Astrocyte (in vitro differentiated cells and primary cell): ENCODE results near the gene ZNF689.

Experiments used
- EZH2 ChIP-seq: IDR thresholded peaks from 2 replicates; pipeline ENCODE4 v1.6.1; 2012; ENCODE audit warnings: mild to moderate bottlenecking, low read length, inconsistent platforms; ENCODE audit not compliant: insufficient read depth
- TF ChIP-seq, protein P1 (sequence below): IDR thresholded peaks from 2 replicates; pipeline ENCODE4 v1.5.1; 2011; ENCODE audit warnings: low read depth, mild to moderate bottlenecking, inconsistent platforms, low read length, moderate library complexity; ENCODE audit not compliant: insufficient read depth

DNA sequence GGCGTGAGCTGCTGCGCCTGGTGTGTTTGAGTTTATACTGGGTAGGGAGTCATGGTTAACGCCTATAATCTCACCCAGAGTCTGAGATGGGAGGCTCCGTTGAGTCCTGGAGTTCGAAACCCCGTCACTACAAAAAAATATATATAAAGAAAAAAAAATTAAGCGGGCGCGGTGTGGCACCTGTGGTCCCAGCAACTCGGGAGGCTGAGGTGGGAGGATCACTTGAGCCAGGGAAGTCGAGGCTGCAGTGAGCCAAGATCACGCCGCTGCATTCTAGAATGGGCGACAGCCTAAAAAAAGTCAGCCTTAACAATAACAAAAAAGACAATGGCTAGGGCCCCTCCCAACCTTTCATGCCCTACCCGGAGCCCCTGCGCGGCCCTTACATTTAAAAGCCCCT is 23.3 kb upstream of the ZNF689 start:
- TF ChIP-seq, protein P1, sequence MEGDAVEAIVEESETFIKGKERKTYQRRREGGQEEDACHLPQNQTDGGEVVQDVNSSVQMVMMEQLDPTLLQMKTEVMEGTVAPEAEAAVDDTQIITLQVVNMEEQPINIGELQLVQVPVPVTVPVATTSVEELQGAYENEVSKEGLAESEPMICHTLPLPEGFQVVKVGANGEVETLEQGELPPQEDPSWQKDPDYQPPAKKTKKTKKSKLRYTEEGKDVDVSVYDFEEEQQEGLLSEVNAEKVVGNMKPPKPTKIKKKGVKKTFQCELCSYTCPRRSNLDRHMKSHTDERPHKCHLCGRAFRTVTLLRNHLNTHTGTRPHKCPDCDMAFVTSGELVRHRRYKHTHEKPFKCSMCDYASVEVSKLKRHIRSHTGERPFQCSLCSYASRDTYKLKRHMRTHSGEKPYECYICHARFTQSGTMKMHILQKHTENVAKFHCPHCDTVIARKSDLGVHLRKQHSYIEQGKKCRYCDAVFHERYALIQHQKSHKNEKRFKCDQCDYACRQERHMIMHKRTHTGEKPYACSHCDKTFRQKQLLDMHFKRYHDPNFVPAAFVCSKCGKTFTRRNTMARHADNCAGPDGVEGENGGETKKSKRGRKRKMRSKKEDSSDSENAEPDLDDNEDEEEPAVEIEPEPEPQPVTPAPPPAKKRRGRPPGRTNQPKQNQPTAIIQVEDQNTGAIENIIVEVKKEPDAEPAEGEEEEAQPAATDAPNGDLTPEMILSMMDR, result no peak
- TF ChIP-seq EZH2, result no peak
